ENCODE data around the gene GSE1.
A peak's percentile ranks its signal among the peaks of the same experiment; 100 is the strongest.

Gene GSE1

DNA sequence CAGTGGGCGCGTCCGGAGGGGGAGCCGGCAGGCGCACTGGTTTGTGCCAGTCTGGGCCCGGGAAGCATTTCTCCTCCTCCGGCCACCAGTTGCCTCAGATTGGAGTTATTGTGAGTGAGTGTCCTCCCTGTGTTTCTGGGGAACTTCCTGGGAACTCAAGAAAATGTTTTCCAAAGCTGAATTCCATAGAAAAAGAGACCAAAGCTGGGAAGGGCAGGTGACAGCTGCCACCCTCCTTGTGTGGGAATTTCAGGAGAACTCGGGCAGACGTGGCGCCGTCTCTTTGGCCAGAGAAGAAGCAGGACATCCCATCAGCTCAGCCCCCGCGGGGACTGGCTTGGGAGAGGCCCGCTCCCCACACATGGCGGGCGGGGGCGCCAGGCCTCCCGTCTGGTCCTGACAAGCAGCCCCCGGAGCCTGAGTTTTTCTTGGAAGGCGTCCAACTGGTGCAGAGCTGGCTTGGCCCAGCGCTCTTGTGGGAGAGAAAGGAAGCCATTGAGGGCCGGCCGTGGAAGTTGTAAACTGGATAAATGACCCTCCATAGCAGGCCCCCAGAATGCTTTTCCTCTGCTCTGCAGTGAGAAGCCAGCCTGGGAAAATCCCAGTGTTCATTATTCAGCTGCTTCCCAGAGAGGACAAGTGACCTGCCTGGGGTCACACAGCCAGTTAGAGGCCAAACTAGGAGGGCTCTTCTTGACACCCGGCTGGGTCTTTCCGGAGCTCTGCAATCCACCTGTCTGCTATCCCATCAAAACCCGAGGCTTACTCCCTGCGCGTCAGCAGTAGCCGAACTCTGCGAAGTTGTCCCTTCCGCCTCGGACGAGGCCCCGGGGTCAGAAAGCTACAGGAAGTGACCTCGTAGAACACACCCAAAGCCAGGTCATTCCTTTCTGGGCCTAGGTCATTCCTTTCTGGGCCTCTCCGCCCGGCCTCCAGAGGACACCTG lies 39.2 kb upstream of the GSE1 start:
- FAIRE-seq (no peak), DNase-seq (ENCODE audit: low spot score) (peak; percentile 27)

- no peak for FAIRE-seq
- DNase-seq (ENCODE audit: low spot score) = no peak
These were observed 38.2 kb upstream of the GSE1 start for GRCh38 chr16:85574672-85575475.

DNA sequence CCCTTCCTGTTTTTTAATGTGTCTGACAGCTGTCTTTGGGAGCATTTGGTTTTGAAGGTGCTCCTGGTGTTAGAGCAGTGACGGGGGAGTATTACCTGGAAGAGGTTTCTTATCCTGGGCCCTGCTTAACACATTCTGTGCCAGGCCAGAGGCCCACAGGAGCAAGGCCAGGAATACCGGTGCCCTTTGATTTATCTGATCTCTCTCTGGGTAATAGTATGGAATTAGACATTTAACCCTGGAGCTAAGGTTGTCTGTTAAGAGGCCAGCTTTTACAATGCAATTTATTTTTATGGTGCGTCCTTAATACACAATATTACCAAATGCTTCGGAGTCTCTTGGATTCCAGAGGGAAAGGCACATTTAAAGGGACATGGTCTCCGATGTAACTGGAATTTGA lies 37.2 kb upstream of the GSE1 start:
- no peak for DNase-seq (ENCODE audit: low spot score)
- no peak for FAIRE-seq

DNA sequence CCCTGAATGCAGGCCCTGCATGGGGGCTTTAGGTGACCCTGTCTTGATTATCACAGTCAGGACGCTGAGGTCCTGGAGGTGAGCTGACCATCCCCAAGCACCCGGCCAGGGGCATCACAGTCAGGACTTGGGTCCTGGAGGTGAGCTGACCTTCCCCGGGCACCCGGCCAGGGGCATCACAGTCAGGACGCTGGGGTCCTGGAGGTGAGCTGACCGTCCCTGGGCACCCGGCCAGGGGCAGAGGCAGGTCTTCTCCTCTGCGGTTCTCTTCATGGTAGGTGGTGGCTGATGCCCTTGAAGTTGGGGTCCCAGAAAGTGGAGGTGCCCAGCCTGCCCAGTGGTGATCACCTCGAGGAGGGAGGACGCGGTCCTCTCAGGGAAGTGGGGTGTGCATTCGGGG lies 36.2 kb upstream of the GSE1 start:
- DNase-seq (ENCODE audit: low spot score) (no peak), FAIRE-seq (no peak)

DNA sequence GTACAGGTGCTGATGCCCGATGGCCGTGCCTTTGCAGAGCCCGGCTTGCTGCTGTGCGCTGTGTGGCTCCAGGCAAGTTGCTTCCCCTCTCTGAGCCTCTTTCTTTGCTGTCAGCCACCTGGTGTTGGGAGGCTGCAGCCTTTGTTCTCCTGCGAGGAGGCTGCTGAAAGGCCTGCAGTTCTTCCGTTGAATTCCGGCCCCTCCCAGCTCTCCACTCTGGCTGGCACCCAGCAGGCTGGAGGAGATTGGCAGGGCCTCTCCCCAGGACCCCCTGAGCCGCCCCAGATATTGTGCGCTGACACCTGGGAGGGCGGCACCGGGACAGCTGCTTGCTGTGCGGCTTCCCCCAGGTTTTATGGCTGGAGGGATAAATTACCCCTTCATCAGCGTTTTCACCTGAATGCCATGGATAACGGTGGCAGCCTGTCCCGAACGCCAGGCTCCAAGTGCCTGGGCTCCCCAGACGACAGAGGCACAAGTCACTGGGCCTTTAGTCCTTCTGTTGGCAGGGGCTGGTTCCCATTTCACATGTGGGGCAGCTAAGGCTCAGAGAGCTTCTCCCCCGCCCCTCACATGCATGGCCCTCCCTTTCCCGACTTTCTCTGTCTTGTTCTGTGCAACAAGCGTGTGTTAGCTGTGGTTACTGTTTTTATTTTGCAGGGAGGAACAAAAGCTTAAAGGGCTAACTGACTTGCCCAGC lies 35.1 kb upstream of the GSE1 start:
- DNase-seq (ENCODE audit: low spot score) (no peak), FAIRE-seq (no peak)

- no peak for DNase-seq (ENCODE audit: low spot score)
- FAIRE-seq = no peak
These were observed 34.5 kb upstream of the GSE1 start for GRCh38 chr16:85578599-85578948.

DNA sequence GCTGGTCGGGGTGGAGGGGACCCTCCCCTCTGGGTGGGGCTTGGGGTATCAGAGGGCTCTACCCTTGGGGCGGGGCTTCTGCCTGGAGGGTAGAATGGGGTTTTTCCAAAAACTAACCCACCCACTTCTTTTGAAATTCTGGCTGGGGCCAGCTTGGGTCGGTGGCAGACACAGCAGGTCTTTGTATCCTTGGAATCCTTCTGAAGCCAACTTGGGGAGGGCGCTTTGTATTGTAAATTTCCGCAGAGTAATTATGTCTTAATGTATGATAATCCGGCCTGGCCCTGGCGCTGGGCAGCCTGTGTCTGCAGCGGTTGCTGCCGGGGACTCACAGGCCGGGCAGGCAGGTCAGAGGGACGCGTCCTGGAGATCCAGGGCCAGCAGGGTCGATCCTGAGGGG lies 33.9 kb upstream of the GSE1 start:
- FAIRE-seq (no peak), DNase-seq (ENCODE audit: low spot score) (no peak)

DNA sequence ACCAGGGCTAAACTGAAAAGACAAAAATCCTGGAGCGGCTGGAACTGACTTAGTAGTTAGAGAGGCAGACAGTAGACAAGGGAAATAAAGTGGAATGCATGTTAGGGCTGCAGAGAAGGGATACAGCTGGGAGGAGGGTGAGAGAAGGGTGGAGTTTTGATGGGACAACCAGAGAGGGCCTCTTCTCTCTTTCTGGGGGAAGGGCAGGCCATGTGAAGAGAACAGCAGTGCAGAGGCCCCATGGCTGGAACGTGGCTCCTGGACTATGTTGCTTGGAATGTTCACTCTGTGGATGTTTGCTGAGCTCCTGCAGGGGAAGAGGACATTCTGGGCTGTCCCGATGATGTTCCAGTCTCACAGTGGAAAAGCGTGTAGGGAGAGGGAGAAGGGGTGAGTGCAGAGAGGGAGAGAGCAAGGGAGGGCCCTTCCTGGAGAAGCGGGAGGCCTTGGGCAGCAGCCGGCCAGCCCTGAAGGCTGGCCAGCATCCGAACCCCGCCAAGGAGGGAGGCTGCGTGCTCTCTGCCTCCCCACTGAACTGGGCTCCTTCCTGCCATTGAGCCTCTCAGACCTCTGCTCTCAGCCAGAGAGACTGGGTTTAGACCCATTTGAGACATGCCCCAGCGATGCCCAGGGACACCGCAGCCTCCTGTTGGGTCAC lies 33.1 kb upstream of the GSE1 start:
- FAIRE-seq (peak; percentile 37), DNase-seq (ENCODE audit: low spot score) (no peak)

- DNase-seq (ENCODE audit: low spot score) (no peak), FAIRE-seq (no peak)
These were observed 32.4 kb upstream of the GSE1 start for GRCh38 chr16:85580684-85581083.

DNA sequence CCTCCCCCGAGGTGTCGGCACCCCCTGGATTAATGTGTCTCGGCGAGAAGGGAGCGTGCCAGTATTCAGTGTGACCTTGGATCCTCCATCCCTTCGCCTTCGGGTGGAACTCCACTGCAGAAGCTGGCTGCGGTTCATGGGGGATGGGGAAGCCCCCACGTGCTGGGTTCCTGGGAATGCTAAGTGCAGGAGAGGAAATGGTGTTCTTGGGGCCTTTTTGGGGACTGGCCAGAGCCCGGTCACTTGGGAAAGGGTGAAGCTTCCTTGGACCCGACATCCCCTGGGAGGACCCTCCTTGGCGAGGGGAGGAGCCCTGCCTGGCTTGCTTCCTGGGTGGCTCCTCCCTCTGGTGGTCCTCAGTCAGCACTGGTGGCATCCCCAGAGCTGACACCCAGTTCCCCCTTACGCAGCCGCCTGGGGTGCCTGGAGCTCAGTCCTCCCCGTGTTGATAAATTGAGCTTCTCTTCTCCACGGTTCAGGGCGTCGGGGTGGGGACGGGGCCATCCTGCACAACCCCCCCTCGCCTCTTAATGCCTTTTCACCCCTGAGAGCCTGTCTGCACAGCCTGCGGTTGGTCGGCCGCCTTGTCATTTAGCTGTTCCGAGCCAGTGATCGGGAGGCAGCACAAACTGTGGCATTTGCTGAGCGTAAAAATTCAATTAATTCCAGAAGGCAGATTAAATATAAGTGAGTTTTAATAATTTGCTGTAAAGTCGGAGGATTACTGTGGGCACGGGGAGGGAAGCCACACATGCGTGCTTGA lies 30.7 kb upstream of the GSE1 start:
- no peak for FAIRE-seq
- DNase-seq (ENCODE audit: low spot score) = no peak

- FAIRE-seq = no peak
These were observed 29.5 kb upstream of the GSE1 start for GRCh38 chr16:85583491-85584181.

GRCh38 chr16:85584267-85584666 lies 28.9 kb upstream of the GSE1 start:
- FAIRE-seq (no peak), DNase-seq (ENCODE audit: low spot score) (no peak)

More at GRCh38 chr16:85583491-85584181, 29.5 kb upstream of the GSE1 start:
- DNase-seq (ENCODE audit: low spot score) = no peak

DNA sequence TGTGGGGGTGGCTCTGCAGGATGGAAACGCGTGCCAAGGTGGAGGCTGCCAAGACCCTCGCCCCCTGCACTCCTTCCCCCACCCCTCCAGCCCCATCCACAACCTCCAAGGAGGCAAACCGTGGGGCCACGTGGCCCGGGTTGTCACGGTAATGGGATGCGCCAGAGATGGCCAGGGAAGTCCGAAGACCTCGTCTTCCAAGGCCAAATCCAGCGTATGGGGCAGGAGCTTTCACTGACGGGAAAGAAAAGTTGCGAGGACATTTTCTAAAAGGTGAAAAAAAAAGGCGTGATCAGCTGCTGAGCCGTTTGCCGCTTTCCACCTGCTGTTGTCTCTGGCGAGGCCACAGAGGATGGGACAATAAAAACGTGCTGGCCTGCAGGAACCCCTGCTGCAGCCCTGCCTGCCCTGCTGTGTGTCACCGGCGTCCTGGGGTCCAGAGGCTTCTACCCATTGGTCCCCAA lies 28.3 kb upstream of the GSE1 start:
- DNase-seq (ENCODE audit: low spot score) = no peak

DNA sequence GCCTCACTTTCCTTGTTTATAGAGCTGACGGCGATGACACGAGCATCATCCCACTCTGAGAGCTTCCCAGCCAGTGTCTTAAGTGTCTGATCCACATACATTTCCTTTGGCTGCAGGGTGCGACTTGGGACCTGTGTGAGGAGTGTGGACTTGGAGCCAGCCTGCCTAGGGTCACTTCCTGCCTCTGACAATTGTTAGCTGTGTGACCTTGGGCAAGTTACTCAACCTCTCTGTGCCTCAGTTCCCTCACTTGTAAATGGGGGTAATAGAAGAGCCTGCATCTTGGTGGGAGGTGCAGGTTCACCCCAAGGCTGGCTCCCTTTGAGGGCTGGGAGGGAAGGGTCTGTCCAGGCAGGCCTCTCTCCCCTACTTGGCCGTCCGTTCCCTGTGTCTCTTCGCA lies 27.4 kb upstream of the GSE1 start:
- FAIRE-seq = no peak
- DNase-seq (ENCODE audit: low spot score) = no peak

More for the DNA sequence above, 28.3 kb upstream of the GSE1 start:
- FAIRE-seq = no peak

- no peak for FAIRE-seq
- no peak for DNase-seq (ENCODE audit: low spot score)
These were observed 26.6 kb upstream of the GSE1 start for GRCh38 chr16:85586380-85587104.

- no peak for FAIRE-seq
- DNase-seq (ENCODE audit: low spot score) = no peak
These were observed 25.2 kb upstream of the GSE1 start for GRCh38 chr16:85587762-85588556.

DNA sequence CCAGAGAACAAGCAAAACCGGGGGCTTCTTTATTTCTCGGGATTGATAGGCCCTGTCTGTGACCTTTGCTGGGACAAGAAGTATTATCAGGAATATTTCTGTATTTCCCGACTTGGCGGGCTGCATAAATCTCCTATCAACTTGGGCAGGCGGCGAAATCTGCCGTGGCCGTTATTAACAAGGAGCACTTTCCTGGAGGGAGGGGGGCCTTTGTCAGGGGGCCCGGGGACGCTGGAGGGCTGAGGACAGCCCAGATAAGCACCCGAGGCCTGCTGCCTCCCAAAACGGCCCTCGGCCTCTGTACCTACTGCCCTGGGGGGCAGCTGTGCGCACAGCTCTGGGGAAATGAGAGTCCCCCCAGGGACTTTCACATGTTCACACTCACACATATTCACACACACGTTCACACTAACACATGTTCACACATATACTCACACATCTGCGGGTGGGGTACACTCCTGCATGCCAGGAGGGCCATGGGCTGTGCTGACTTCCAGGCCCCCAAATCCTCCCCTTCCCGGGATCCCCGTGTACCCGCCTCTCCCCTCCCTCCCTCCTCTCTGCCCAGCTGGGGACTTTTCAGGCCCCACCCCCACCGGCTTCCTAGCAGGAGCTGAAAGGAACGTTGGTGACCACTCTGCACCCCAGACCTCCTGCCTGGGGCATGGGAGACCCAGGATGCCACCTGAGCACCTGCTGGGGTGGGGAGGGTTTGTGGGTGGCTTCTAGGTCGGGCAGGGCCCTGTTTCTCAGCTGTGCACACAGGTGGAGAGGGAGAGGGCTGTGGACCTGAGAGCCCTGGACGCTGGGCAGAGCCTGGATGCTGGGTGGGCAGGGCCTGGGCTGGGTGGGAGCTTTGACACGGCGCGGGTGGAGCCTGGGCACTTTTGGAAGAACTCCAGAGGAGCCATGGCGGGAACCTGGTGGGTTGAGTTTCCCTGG lies 24.3 kb upstream of the GSE1 start:
- no peak for DNase-seq (ENCODE audit: low spot score)
- FAIRE-seq = no peak

Data from urothelium cell line (cell line).